Ovary (tissue), 3 donors: ENCODE results near the gene CTCF.

ENCODE experiments used
- EP300 ChIP-seq: sonication (generic); formaldehyde crosslinking; IDR thresholded peaks from one replicate; pipeline ENCODE4 v1.6.1; 2017; ENCODE audit warnings: antibody characterized with exemption
- POLR2A ChIP-seq: fragments of 450-650 bp; IDR thresholded peaks from one replicate; pipeline ENCODE4 v1.6.1; 2017; ENCODE audit warnings: antibody characterized with exemption, mild to moderate bottlenecking, moderate library complexity
- TF ChIP-seq, protein P1 (sequence below), 3 donors: fragments of 450-650 bp in 2 of 3; fragments of 200-600 bp in 1 of 3; IDR thresholded peaks; one replicate each; pipeline versions ENCODE4 v1.5.1 to v1.8.0; 2016 to 2022; ENCODE audit warnings: antibody characterized with exemption in 3 of 3, mild to moderate bottlenecking in 1 of 3
- donor health status: DM: no; HTN: no; CAD: no.

DNA sequence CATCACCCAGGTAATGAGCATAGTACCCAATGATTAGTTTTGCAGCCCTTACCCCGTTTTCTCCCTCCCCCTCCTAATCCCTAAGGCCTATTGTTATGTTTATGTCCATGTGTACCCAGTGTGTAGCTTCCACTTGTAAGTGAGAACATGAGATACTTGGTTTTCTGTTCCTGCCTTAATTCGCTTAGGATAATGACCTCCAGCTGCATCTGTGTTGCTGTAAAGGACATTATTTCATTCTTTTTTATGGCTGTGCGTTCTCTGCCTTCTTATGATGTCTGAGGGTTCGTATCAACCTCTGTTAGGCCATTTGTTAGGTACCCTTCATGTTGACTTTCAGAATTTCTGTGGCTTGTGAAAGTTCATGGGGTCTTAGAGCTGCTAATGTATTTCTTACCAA is 31.0 kb downstream of the CTCF start:
- TF ChIP-seq, protein P1, sequence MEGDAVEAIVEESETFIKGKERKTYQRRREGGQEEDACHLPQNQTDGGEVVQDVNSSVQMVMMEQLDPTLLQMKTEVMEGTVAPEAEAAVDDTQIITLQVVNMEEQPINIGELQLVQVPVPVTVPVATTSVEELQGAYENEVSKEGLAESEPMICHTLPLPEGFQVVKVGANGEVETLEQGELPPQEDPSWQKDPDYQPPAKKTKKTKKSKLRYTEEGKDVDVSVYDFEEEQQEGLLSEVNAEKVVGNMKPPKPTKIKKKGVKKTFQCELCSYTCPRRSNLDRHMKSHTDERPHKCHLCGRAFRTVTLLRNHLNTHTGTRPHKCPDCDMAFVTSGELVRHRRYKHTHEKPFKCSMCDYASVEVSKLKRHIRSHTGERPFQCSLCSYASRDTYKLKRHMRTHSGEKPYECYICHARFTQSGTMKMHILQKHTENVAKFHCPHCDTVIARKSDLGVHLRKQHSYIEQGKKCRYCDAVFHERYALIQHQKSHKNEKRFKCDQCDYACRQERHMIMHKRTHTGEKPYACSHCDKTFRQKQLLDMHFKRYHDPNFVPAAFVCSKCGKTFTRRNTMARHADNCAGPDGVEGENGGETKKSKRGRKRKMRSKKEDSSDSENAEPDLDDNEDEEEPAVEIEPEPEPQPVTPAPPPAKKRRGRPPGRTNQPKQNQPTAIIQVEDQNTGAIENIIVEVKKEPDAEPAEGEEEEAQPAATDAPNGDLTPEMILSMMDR (IDR thresholded peaks at IDR 0.05): no peak
- no peak for TF ChIP-seq POLR2A
- TF ChIP-seq EP300: no peak
